Epithelial cell of proximal tubule (primary cell): ENCODE measurements around the gene FRMD4B. TPM values are rescaled to one million over a fixed set of nuclear protein-coding genes. Genes with fewer than 3 reads are reported as not detected.

ENCODE experiments used
- DNase-seq: peaks from one replicate; pipeline ENCODE4 v3.0.0-alpha.2; 2011; ENCODE audit warnings: low read depth
- H3K4me3 ChIP-seq: 2 replicates; pipeline ENCODE4 v1.5.1; 2011; ENCODE audit warnings: low read depth, mild to moderate bottlenecking, low read length
- CTCF ChIP-seq: conservative IDR thresholded peaks from 2 replicates; pipeline ENCODE4 v1.5.1; 2012; ENCODE audit warnings: low read depth, mild to moderate bottlenecking, low read length
- total RNA-seq: library from RNA; depleted of rRNA; stranded (reverse); fragments of >200 nt; gene quantifications from 2 replicates; pipeline ENCODE4 v1.2.3, GENCODE V29; 2015

Gene FRMD4B
- total RNA-seq, 1 donor from 2014 or later, result 21.7 TPM

- no peak for TF ChIP-seq CTCF
- no peak overlapping the region for H3K4me3 ChIP-seq
- no peak for DNase-seq
Measured at GRCh38 chr3:69294014-69294766, 91.7 kb downstream of the FRMD4B start.

GRCh38 chr3:69292959-69293574, 92.8 kb downstream of the FRMD4B start:
- no peak for TF ChIP-seq CTCF
- DNase-seq, result no peak
- H3K4me3 ChIP-seq, result no peak overlapping the region

GRCh38 chr3:69292185-69292584, 93.7 kb downstream of the FRMD4B start:
- no peak for TF ChIP-seq CTCF
- DNase-seq, result no peak
- no peak overlapping the region for H3K4me3 ChIP-seq

- no peak for TF ChIP-seq CTCF
- no peak for DNase-seq
- no peak overlapping the region for H3K4me3 ChIP-seq
Measured at GRCh38 chr3:69290430-69290829, 95.5 kb downstream of the FRMD4B start.

GRCh38 chr3:69290006-69290405, 95.9 kb downstream of the FRMD4B start:
- no peak overlapping the region for H3K4me3 ChIP-seq
- no peak for TF ChIP-seq CTCF
- DNase-seq, result no peak

- no peak overlapping the region for H3K4me3 ChIP-seq
- TF ChIP-seq CTCF, result no peak
- DNase-seq, result no peak
Measured at GRCh38 chr3:69288161-69288895, 97.6 kb downstream of the FRMD4B start.
